Kidney (tissue), 14 donors: ENCODE data around the gene PRR7. TPM values are rescaled to one million over a fixed set of nuclear protein-coding genes. Genes with fewer than 3 reads are reported as not detected.

Experiments
- DNase-seq, 5 donors: peaks; one replicate each; pipeline ENCODE4 v3.0.0-alpha.2; 2013 to 2020
- FAIRE-seq: peaks from 2 replicates; lab custom pipeline; 2012; peaks lifted over from hg19 to GRCh38; lab: Jason Lieb, UNC
- H3K27ac ChIP-seq, 2 donors: one replicate each; pipeline ENCODE4 v1.7.0; 2013; ENCODE audit warnings: low read depth in 2 of 2, low read length in 2 of 2, inconsistent platforms in 1 of 2
- H3K27me3 ChIP-seq: one replicate; pipeline ENCODE4 v1.7.1; 2013; ENCODE audit warnings: low read length, inconsistent platforms; ENCODE audit not compliant: control insufficient read depth, insufficient read depth
- H3K36me3 ChIP-seq, 3 donors: one replicate each; pipeline versions ENCODE4 v1.7.0 to v1.7.1; 2013; ENCODE audit warnings: low read length in 3 of 3, control low read depth in 1 of 3, inconsistent platforms in 1 of 3; ENCODE audit not compliant: insufficient read depth in 3 of 3, control insufficient read depth in 2 of 3
- H3K4me1 ChIP-seq, 3 donors: one replicate each; pipeline versions ENCODE4 v1.7.0 to v1.7.1; 2013; ENCODE audit warnings: low read length in 3 of 3, inconsistent platforms in 1 of 3, low read depth in 1 of 3; ENCODE audit not compliant: control insufficient read depth in 2 of 3, insufficient read depth in 2 of 3
- H3K4me3 ChIP-seq, 3 donors: one replicate each; pipeline versions ENCODE4 v1.7.0 to v1.8.1; 2013; ENCODE audit warnings: low read length in 3 of 3, control low read depth in 1 of 3, inconsistent platforms in 1 of 3
- H3K9ac ChIP-seq, 3 donors: one replicate each; pipeline versions ENCODE4 v1.7.0 to v1.7.1; 2013; ENCODE audit warnings: low read length in 3 of 3, control low read depth in 1 of 3, inconsistent platforms in 1 of 3
- H3K9me3 ChIP-seq, 3 donors: one replicate each; pipeline versions ENCODE4 v1.7.0 to v1.7.1; 2013; ENCODE audit warnings: low read length in 3 of 3, control low read depth in 1 of 3, inconsistent platforms in 1 of 3; ENCODE audit not compliant: control insufficient read depth in 2 of 3, insufficient read depth in 1 of 3
- CTCF ChIP-seq: IDR thresholded peaks from 3 replicates; pipeline ENCODE4 v1.5.1; 2012; ENCODE audit warnings: mild to moderate bottlenecking, moderate library complexity, borderline replicate concordance; ENCODE audit not compliant: insufficient read depth; ENCODE audit errors: extremely low read depth
- intact Hi-C: fragments of 100-400 bp; cut with DNase I; formaldehyde crosslinking; loops from one replicate; pipeline ENCODE4 v1.11.1; 2022
- polyA plus RNA-seq: library from polyadenylated mRNA; stranded (reverse); fragments of 350-450 nt; fragmentation: Illumina TruSeq; extraction: RNeasy Lipid Tissue Mini Kit (QIAGEN cat#74804); gene quantifications from one replicate; pipeline ENCODE4 v1.2.3, GENCODE V29; 2014; ENCODE audit warnings: low read depth, low replicate concordance; ENCODE audit not compliant: insufficient read depth
- total RNA-seq: library from RNA; stranded (reverse); fragmentation: NEBNext Ultra II Directional; extraction: Animal tissue kit (Norgen Biotek cat#: 25700); gene quantifications from one replicate; pipeline ENCODE4 v1.2.1, GENCODE V29; 2021
- donor health status: control.
- donor health status: control.
- donor health status: control.
- donor health status: control.
- donor health status: control.
- donor health status: DM: yes; HTN: yes; CAD: no.
- donor health status: Normal renal cell carcinoma (clear cell type).

The PRR7 gene
- total and polyA plus RNA-seq, 2 donors from 2014 or later: 1.6 to 5.5 TPM

DNA sequence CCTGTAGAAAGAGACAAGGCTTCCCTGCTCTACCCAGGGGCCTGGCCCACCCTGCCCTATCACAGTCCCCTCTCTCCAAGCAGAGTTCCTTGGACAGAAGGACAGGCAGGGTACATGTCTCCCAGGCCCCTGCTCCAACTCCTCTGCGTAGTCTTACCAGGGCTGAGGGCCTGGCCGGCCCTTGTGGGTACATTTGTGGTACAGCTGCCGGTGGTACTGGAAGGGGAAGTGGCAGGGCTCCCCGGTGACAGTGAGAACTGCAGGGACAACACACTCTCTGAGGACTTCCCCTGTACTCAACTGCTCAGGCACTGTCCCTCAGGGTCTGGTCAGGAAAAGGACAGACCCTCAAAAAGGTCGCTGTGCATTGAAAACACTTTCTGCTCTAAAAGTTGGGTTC lies 40.8 kb upstream of the PRR7 start:
- TF ChIP-seq CTCF: no peak
- FAIRE-seq (no peak), DNase-seq (no peak)
- Histone ChIP-seq H3K27ac (no peak overlapping the region), H3K9me3 (no peaks in the 10 kb centered on the region), H3K4me3 (no peak overlapping the region), H3K36me3 (no peaks in the 10 kb centered on the region), H3K4me1 (peaks cover 0 to 27% (median 0%) of the 10 kb centered on the region in 3 donors), H3K27me3 (peaks cover 19% of the 10 kb centered on the region), H3K9ac (no peak overlapping the region)
- intact Hi-C loops: loop anchor here (5.0 kb wide), 1 partner anchor 46 kb away; no protein-coding TSS in a partner anchor

DNA sequence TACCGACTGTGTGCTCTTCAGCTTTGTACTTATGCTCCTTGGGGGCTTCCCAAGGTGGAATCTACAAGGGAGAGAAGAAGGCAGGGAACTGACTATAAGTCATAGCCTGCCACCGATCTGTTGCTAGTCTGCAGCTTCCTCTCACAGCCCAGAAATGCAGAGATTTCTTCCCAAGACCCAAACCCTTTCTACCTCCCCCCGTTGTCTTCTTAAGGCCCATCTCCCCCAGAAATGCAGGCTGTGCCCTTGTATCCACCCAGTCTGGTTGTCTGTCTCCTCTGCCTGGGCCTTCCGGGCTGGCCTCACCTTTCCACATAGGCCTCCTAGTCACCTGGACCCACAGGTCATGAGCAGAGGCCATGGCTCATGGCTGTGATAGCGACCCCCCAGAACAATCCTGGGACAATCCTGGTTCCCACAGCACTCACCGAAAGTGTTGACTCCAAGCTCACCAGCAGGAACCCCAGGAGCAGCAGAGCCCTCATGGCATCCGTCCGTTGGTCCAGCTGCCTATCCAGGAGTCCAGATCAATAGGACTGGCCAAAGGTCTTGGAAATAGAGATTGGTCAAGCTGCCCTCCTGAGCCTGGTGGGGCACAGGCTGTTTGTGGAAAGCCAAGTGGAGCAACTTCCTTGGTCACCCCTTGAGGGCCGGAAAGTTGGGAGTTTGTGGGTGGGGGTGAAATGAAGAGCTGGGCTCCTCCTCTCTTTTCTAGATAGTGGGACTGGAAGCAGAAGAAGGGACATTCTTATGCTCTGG lies 37.4 kb upstream of the PRR7 start, which contains the start of gene F12:
Gene F12 (minus strand): TSS at position 522 of the 759 bp plus-strand sequence. CDS start 37 bp downstream, at position 485.
- H3K4me1 ChIP-seq: peaks cover 0 to 6% (median 0%) of the 10 kb centered on the region in 3 donors
- H3K9ac ChIP-seq: no peak within 1 kb of the TSS
- FAIRE-seq (no peak), DNase-seq (no peak)
- no peaks in the 10 kb centered on the region for H3K9me3 ChIP-seq
- TF ChIP-seq CTCF: no peak
- intact Hi-C loops: loop anchor here (5.0 kb wide), 1 partner anchor 43 kb away; no protein-coding TSS in a partner anchor
- no peaks in the 10 kb centered on the region for H3K27me3 ChIP-seq
- H3K4me3 ChIP-seq: no peak within 1 kb of the TSS
- no peak within 1 kb of the TSS for H3K27ac ChIP-seq
- H3K36me3 ChIP-seq: no peaks in the 10 kb centered on the region

DNA sequence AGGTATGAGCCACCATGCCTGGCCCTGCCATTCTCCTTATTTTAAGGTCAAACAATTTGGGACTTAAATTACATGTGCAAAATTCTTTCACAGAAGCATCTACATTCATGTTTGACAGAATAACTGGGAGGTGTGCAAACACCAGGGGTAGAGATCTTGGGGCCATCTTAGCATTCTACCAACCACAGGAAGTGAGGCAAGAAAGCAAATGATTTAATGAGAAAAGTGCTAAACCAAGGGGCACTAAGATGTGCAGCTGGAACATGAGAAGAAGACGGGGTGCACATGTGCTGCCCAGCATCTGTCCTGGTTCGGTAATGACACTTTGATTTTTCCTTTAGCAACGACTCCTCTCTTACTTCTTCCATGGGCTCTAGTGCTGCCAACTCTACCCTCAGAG lies 36.0 kb upstream of the PRR7 start:
- H3K4me1 ChIP-seq: no peaks in the 10 kb centered on the region
- no peak for DNase-seq
- H3K36me3 ChIP-seq: no peaks in the 10 kb centered on the region
- H3K9me3 ChIP-seq: no peaks in the 10 kb centered on the region
- intact Hi-C loops: no loop called here
- no peak overlapping the region for H3K27ac ChIP-seq
- no peak overlapping the region for H3K9ac ChIP-seq
- no peak for TF ChIP-seq CTCF
- no peak for FAIRE-seq
- no peak overlapping the region for H3K4me3 ChIP-seq
- H3K27me3 ChIP-seq: no peaks in the 10 kb centered on the region
